Activated T-helper 1 cell treated with anti-CD3 and anti-CD28 coated beads, Interleukin-12 subunit alpha, Interleukin-12 subunit beta, Interleukin-2, Interleukin-4 antibody, amounts not matched to agents 30 ng/mL and 10 ng/mL and 1 ng/mL, durations not matched to agents 14 hours and 24 hours and 36 hours (primary cell): ENCODE results near the gene FTCDNL1. TPM values are rescaled to one million over a fixed set of nuclear protein-coding genes. Genes with fewer than 3 reads are reported as not detected.
A peak's percentile ranks its signal among the peaks of the same experiment; 100 is the strongest.

Source experiments
- DNase-seq: peaks from one replicate; pipeline ENCODE4 v3.0.0; 2021; ENCODE audit warnings: low spot score
- H3K27ac Mint-ChIP-seq: one replicate; pipeline ENCODE4 v1.8.0; 2021; ENCODE audit warnings: mild to moderate bottlenecking, mixed read lengths
- H3K27me3 Mint-ChIP-seq: one replicate; pipeline ENCODE4 v1.8.0; 2022; ENCODE audit warnings: mild to moderate bottlenecking, moderate library complexity, mixed read lengths; ENCODE audit not compliant: insufficient read depth
- H3K36me3 Mint-ChIP-seq: one replicate; pipeline ENCODE4 v1.8.0; 2021; ENCODE audit warnings: low read depth, mixed read lengths
- H3K4me1 Mint-ChIP-seq: one replicate; pipeline ENCODE4 v1.8.0; 2021; ENCODE audit warnings: low read depth, mixed read lengths
- H3K4me3 Mint-ChIP-seq: one replicate; pipeline ENCODE4 v1.8.0; 2021; ENCODE audit warnings: mild to moderate bottlenecking, moderate library complexity, mixed read lengths
- H3K9me3 Mint-ChIP-seq: one replicate; pipeline ENCODE4 v1.8.0; 2021; ENCODE audit warnings: mixed read lengths
- intact Hi-C: fragments of 100-400 bp; cut with micrococcal nuclease; formaldehyde crosslinking; loops from one replicate; pipeline ENCODE4 v1.15.1; 2024
- total RNA-seq: library from RNA; stranded (reverse); gene quantifications from 2 replicates; pipeline ENCODE4 v1.2.3, GENCODE V29; 2022

The FTCDNL1 gene
- total RNA-seq, 1 donor from 2014 or later = 1.7 TPM

DNA sequence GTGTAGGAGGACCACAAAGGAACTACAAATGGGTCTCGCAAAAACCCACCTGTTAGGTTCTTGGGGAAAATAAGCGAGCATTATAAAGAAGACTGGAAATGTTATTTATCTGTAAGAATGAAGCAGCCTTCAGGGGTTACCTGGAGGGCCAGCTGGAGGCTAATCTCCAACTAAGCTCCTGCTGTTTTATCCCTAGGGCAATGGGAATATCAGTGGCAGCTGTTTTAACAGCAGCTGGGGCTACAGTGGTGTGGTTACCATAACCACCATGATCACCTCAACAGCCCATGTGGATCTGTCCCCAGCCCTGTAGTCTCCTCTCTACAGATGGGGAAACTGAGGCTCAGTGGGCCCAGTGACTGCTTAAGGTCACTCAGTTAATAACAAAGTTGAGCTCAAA lies 108.1 kb downstream of the FTCDNL1 start:
- intact Hi-C loops = no loop called here
- Mint-ChIP-seq H3K27me3 (peaks cover 13% of the 10 kb centered on the region), H3K9me3 (no peaks in the 10 kb centered on the region), H3K4me3 (no peak overlapping the region), H3K27ac (no peak overlapping the region), H3K36me3 (no peaks in the 10 kb centered on the region), H3K4me1 (peaks cover 6% of the 10 kb centered on the region)
- no peak for DNase-seq

DNA sequence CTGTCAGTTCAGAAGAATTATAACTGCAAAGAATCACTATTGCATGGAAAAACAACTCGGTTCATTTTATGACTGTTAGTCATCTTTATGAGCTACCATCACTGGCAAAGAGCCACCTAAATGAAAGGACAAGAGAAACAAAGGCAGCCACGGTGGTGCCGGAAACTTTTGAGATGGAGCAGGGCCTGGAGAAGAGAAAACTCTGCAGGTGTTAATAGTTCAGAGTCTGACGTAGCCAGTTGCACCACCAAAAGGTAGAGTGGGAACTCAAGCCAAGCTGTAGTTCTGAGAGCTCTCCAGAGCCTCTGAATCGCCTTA lies 110.9 kb downstream of the FTCDNL1 start:
- no peak for DNase-seq
- Mint-ChIP-seq H3K36me3 (no peaks in the 10 kb centered on the region), H3K4me1 (peaks cover 6% of the 10 kb centered on the region), H3K27ac (no peak overlapping the region), H3K27me3 (peaks cover 20% of the 10 kb centered on the region), H3K4me3 (no peak overlapping the region), H3K9me3 (no peaks in the 10 kb centered on the region)
- intact Hi-C loops = no loop called here

- peak; percentile 21 for DNase-seq
- no peaks in the 10 kb centered on the region for H3K9me3 Mint-ChIP-seq
- H3K36me3 Mint-ChIP-seq = no peaks in the 10 kb centered on the region
- no peak overlapping the region for H3K4me3 Mint-ChIP-seq
- no peak overlapping the region for H3K27ac Mint-ChIP-seq
- intact Hi-C loops = loop anchor here (1.0 to 10.0 kb wide), 3 partner anchors 35 to 1430 kb away; no protein-coding TSS in a partner anchor
- peaks cover 20% of the 10 kb centered on the region for H3K27me3 Mint-ChIP-seq
- H3K4me1 Mint-ChIP-seq = peaks cover 6% of the 10 kb centered on the region
Observed at GRCh38 chr2:199739413-199740110, 111.4 kb downstream of the FTCDNL1 start.

- H3K27me3 Mint-ChIP-seq = peaks cover 20% of the 10 kb centered on the region
- intact Hi-C loops = loop anchor here (1.0 to 10.0 kb wide), 3 partner anchors 35 to 1430 kb away; no protein-coding TSS in a partner anchor
- no peak overlapping the region for H3K27ac Mint-ChIP-seq
- peaks cover 6% of the 10 kb centered on the region for H3K4me1 Mint-ChIP-seq
- no peak overlapping the region for H3K4me3 Mint-ChIP-seq
- no peaks in the 10 kb centered on the region for H3K36me3 Mint-ChIP-seq
- no peak for DNase-seq
- H3K9me3 Mint-ChIP-seq = no peaks in the 10 kb centered on the region
Observed at GRCh38 chr2:199738727-199739412, 112.1 kb downstream of the FTCDNL1 start.

DNA sequence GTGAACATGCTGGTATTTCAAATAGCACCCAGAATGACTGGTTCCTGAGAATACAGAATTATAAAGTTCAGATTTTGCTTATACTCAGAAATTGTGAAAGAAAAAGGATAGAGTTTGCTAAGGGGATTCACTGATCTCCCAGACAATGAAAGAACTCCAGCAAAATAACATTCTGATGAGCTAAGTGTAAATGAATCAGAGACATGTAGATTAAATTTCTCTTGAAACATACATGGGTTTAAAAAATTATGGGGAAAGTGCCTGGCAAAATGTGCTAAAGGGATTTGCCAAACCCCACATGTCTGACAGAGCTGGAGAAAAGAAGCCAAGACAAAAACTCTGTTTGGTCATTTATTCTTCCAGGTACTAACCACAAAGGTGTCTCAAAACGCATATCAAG lies 116.3 kb downstream of the FTCDNL1 start:
- intact Hi-C loops = loop anchor here (10.0 kb wide), 1 partner anchor 140 kb away; no protein-coding TSS in a partner anchor
- Mint-ChIP-seq H3K9me3 (no peaks in the 10 kb centered on the region), H3K36me3 (no peaks in the 10 kb centered on the region), H3K27ac (no peak overlapping the region), H3K4me1 (peaks cover 1% of the 10 kb centered on the region), H3K27me3 (peaks cover 16% of the 10 kb centered on the region), H3K4me3 (no peak overlapping the region)
- DNase-seq = no peak

DNA sequence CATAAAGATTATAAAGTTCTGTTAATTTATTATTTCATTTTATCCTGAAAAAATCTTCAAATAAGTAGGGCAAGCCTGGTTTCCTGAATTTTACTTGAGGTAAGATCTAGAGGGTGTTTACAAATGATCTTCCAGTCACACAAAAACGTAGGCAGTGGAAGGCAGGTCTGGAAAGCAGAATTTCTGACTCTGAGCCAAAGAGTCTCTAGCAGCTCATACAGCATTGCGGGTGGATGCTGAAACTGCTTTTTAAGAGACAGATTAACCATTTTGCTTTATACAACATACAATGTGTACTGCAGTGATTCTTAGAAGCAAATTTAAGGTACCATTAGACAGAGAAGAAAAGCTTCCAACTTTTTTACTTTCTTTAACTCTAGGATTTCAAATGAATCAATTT lies 117.0 kb downstream of the FTCDNL1 start:
- Mint-ChIP-seq H3K9me3 (no peaks in the 10 kb centered on the region), H3K27me3 (peaks cover 15% of the 10 kb centered on the region), H3K4me3 (no peak overlapping the region), H3K36me3 (no peaks in the 10 kb centered on the region), H3K27ac (no peak overlapping the region), H3K4me1 (no peaks in the 10 kb centered on the region)
- no peak for DNase-seq
- intact Hi-C loops = loop anchor here (10.0 kb wide), 1 partner anchor 139 kb away; no protein-coding TSS in a partner anchor

DNA sequence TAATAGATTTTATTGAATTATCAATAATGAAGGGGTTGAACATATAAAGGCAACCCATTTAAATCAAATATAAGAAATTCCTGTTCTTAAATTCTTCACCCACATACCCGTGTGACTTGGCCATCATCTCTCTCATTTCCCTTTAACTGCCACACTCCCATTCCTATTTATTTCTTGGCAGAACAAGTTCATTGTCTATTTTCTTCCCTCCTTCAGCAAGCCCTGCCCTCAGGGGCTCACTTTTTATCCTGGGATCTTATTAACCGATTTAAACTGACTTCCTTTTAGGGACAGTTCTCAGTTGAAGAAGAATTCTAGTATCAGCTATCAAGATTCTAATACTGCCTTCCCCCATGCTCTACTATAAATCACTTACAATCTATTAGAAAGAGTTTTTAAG lies 123.2 kb downstream of the FTCDNL1 start:
- H3K36me3 Mint-ChIP-seq = no peaks in the 10 kb centered on the region
- no peak for DNase-seq
- no peak overlapping the region for H3K4me3 Mint-ChIP-seq
- intact Hi-C loops = no loop called here
- peaks cover 7% of the 10 kb centered on the region for H3K27me3 Mint-ChIP-seq
- H3K27ac Mint-ChIP-seq = no peak overlapping the region
- no peaks in the 10 kb centered on the region for H3K4me1 Mint-ChIP-seq
- no peaks in the 10 kb centered on the region for H3K9me3 Mint-ChIP-seq

DNA sequence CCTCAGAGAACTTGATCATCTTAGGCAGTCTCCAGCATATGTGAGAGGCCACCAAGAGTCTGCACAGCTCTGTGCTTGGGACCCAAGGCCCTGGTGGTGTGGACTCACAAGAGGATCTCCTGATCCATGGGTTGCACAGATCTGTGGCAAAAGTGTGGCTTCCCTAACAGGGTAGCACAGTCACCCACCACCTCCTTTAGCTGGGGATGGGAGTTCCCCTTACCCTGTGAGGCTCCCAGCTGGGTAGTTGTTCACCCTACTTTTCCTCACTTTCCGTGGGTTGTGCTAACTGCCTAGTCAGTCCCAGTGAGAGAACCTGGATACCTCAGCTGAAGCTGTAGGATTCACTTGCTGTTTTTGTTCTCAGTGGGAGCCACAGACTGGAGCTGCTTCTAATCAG lies 123.7 kb downstream of the FTCDNL1 start:
- Mint-ChIP-seq H3K36me3 (no peaks in the 10 kb centered on the region), H3K9me3 (no peaks in the 10 kb centered on the region), H3K4me3 (no peak overlapping the region)

DNA sequence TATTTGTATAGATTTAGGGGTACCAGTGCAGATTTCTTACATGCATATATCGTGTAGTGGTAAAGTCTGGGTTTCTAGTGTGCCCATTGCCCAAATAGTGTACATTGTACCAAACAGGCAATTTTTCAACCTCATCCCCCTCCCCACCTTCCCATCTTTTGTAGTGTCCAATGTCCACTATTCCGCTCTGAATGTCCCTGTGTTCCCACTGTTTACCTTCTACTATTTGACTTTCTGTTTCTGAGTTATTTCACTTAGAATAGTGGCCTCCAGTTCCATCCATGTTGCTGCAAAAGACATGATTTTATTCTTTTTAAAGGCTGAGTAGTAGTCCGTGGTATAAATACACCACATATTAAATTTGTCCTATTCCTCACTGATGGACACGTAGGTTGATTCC lies 132.9 kb downstream of the FTCDNL1 start:
- Mint-ChIP-seq H3K36me3 (no peaks in the 10 kb centered on the region), H3K9me3 (no peaks in the 10 kb centered on the region), H3K27me3 (peaks cover 14% of the 10 kb centered on the region), H3K4me1 (no peaks in the 10 kb centered on the region), H3K27ac (no peak overlapping the region), H3K4me3 (no peak overlapping the region)
- DNase-seq = no peak
- intact Hi-C loops = no loop called here

More for the DNA sequence above, 123.7 kb downstream of the FTCDNL1 start:
- DNase-seq = no peak
- Mint-ChIP-seq H3K27me3 (peaks cover 9% of the 10 kb centered on the region), H3K27ac (no peak overlapping the region), H3K4me1 (no peaks in the 10 kb centered on the region)
- intact Hi-C loops = no loop called here

DNA sequence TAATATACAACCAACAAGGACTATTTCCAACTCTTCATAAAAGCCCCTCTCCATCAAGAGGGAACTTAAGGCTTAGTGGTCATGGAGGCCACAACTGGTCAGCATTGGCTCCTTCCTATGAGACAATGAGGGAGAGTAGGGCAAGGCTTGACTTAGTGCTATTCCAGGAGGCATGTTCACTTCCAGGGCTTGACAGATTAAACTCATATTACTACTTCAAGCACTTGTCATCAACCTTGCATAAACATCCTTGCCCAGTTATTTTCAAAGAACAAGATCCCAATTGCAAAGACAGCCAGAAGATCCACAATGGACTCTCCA lies 133.4 kb downstream of the FTCDNL1 start:
- H3K36me3 Mint-ChIP-seq = no peaks in the 10 kb centered on the region
- H3K27me3 Mint-ChIP-seq = peaks cover 18% of the 10 kb centered on the region

DNA sequence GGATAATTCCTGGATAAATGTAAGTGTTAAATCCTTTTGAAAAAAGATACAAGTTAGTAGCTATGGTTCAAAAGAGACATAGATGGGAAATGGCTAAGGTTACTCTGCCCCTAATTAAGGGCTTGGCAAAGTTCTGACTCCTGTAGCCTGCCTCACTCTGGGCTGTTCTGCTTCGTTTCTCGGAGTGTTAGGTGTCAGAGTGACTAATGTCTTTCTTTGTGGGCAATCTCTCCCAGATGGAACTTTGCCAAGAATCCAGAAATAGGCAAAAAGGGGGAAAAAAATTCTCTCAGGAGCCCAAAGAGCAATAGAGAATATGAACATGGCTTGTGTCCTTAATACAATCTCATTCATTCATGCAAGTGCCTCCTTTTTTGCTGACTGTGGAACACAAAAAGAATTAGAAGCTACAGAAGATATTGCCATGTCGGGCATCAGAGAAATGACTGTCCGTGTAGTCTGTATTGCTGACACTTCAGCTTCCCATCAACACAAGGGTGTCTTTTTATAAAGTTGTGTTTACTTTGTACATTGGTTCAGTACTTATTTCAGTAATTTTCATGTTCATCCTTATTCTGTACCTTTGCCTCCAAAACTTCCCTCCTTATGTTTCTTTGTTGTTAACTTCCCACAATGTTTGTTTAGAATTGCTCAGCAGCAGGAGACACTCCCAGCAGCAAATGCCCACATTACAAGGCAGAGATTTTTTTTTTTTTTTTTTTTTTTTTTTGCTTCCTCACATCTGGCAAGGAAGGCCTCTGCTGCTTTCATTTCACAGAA lies 134.0 kb downstream of the FTCDNL1 start:
- H3K27ac Mint-ChIP-seq = no peak overlapping the region
- no peaks in the 10 kb centered on the region for H3K4me1 Mint-ChIP-seq
- no peak for DNase-seq
- no peaks in the 10 kb centered on the region for H3K9me3 Mint-ChIP-seq
- no peaks in the 10 kb centered on the region for H3K36me3 Mint-ChIP-seq
- H3K4me3 Mint-ChIP-seq = no peak overlapping the region
- peaks cover 14% of the 10 kb centered on the region for H3K27me3 Mint-ChIP-seq
- intact Hi-C loops = no loop called here

More for the DNA sequence above, 133.4 kb downstream of the FTCDNL1 start:
- Mint-ChIP-seq H3K9me3 (no peaks in the 10 kb centered on the region), H3K4me1 (no peaks in the 10 kb centered on the region), H3K27ac (no peak overlapping the region), H3K4me3 (no peak overlapping the region)
- intact Hi-C loops = no loop called here
- DNase-seq = no peak

- intact Hi-C loops = no loop called here
- DNase-seq = no peak
Observed at GRCh38 chr2:199713746-199714145, 137.2 kb downstream of the FTCDNL1 start.

GRCh38 chr2:199710551-199710950 lies 140.4 kb downstream of the FTCDNL1 start:
- DNase-seq = no peak
- H3K4me3 Mint-ChIP-seq = no peak overlapping the region
- no peaks in the 10 kb centered on the region for H3K36me3 Mint-ChIP-seq
- H3K4me1 Mint-ChIP-seq = peaks cover 2% of the 10 kb centered on the region
- no peaks in the 10 kb centered on the region for H3K9me3 Mint-ChIP-seq
- H3K27me3 Mint-ChIP-seq = peaks cover 13% of the 10 kb centered on the region
- intact Hi-C loops = no loop called here
- H3K27ac Mint-ChIP-seq = no peak overlapping the region

More at GRCh38 chr2:199713746-199714145, 137.2 kb downstream of the FTCDNL1 start:
- H3K9me3 Mint-ChIP-seq = no peaks in the 10 kb centered on the region
- H3K27me3 Mint-ChIP-seq = peaks cover 19% of the 10 kb centered on the region
- no peaks in the 10 kb centered on the region for H3K36me3 Mint-ChIP-seq
- H3K4me1 Mint-ChIP-seq = no peaks in the 10 kb centered on the region
- H3K4me3 Mint-ChIP-seq = no peak overlapping the region
- H3K27ac Mint-ChIP-seq = no peak overlapping the region
